IMR-90 (cell line): Measurements from ENCODE around the gene HSFX4. TPM values are rescaled to one million over a fixed set of nuclear protein-coding genes. Genes with fewer than 3 reads are reported as not detected.

ENCODE experiments used
- ATAC-seq: fragments of 200-7000 bp; cut with Tn5 transposase; 2 replicates; pipeline ENCODE4 v1.9.1; 2020; ENCODE audit warnings: low read depth, mild to moderate bottlenecking, moderate library complexity
- BruUV-seq: library from RNA; stranded (reverse); fragments of 400-500 nt; replicated peaks from 2 replicates; lab custom pipeline; 2021; lab: Mats Ljungman, UMichigan
- CTCF ChIA-PET: fragments of 300-600 bp; formaldehyde crosslinking; extraction: SDS; loops from one replicate; lab custom pipeline; 2021; ENCODE audit warnings: antibody characterized with exemption; lab: Yijun Ruan, JAX
- POLR2A ChIA-PET: fragments of 300-600 bp; sonication (Branson Sonifier 250); formaldehyde crosslinking; loops from one replicate; lab custom pipeline; 2022; ENCODE audit warnings: antibody characterized with exemption; ENCODE audit not compliant: unreplicated experiment; lab: Charles Lee
- DNase-seq: peaks from one replicate; pipeline ENCODE4 v3.0.0; 2013
- H2AFZ ChIP-seq: replicated peaks from 2 replicates; pipeline ENCODE3; 2013; ENCODE audit warnings: low read length, mild to moderate bottlenecking; ENCODE audit not compliant: poor library complexity
- H2AK5ac ChIP-seq: 2 replicates; pipeline ENCODE4 v1.6.1; 2013; ENCODE audit warnings: low read depth, low read length, inconsistent platforms
- H2AK9ac ChIP-seq: replicated peaks from 2 replicates; pipeline ENCODE3; 2013; ENCODE audit warnings: mild to moderate bottlenecking, low read depth, low read length, moderate library complexity; ENCODE audit not compliant: poor library complexity
- H2BK120ac ChIP-seq: 2 replicates; pipeline ENCODE4 v1.6.1; 2013; ENCODE audit warnings: low read depth, low read length, inconsistent platforms
- H2BK15ac ChIP-seq: 3 replicates; pipeline ENCODE4 v1.6.1; 2013; ENCODE audit warnings: low read depth, low read length, inconsistent platforms
- H2BK20ac ChIP-seq: 2 replicates; pipeline ENCODE4 v1.6.1; 2013; ENCODE audit warnings: low read depth, mild to moderate bottlenecking, inconsistent platforms, low read length, moderate library complexity
- H2BK5ac ChIP-seq: 2 replicates; pipeline ENCODE4 v1.6.1; 2013; ENCODE audit warnings: mild to moderate bottlenecking, low read depth, low read length, inconsistent platforms; ENCODE audit not compliant: poor library complexity, severe bottlenecking
- H3K14ac ChIP-seq: replicated peaks from 2 replicates; pipeline ENCODE4 v1.6.1; 2013; ENCODE audit warnings: low read depth, low read length, inconsistent platforms
- H3K18ac ChIP-seq: 2 replicates; pipeline ENCODE4 v1.6.1; 2013; ENCODE audit warnings: low read depth, low read length, control low read depth
- H3K23ac ChIP-seq: 2 replicates; pipeline ENCODE4 v1.6.1; 2013; ENCODE audit warnings: low read depth, low read length, inconsistent platforms
- H3K27ac ChIP-seq: 2 replicates; pipeline ENCODE4 v1.5.1; 2013; ENCODE audit warnings: mild to moderate bottlenecking, control low read depth, low read length; ENCODE audit not compliant: insufficient read depth
- H3K27me3 ChIP-seq: 2 replicates; pipeline ENCODE4 v1.6.1; 2013; ENCODE audit warnings: low read length; ENCODE audit not compliant: control insufficient read depth, insufficient read depth
- H3K36me3 ChIP-seq: 2 replicates; pipeline ENCODE4 v1.6.1; 2013; ENCODE audit warnings: low read length, mixed read lengths; ENCODE audit not compliant: control insufficient read depth, insufficient read depth
- H3K4ac ChIP-seq: 2 replicates; pipeline ENCODE4 v1.6.1; 2013; ENCODE audit warnings: low read depth, low read length, inconsistent platforms
- H3K4me1 ChIP-seq: 2 replicates; pipeline ENCODE4 v1.6.1; 2013; ENCODE audit warnings: low read length, mixed read lengths; ENCODE audit not compliant: control insufficient read depth, insufficient read depth
- H3K4me2 ChIP-seq: 2 replicates; pipeline ENCODE4 v1.6.1; 2013; ENCODE audit warnings: low read depth, mild to moderate bottlenecking, control low read depth, low read length, moderate library complexity
- H3K4me3 ChIP-seq: 2 replicates; pipeline ENCODE4 v1.5.1; 2013; ENCODE audit warnings: low read depth, mild to moderate bottlenecking, control low read depth, low read length, moderate library complexity; ENCODE audit not compliant: insufficient read depth
- H3K56ac ChIP-seq: 2 replicates; pipeline ENCODE4 v1.6.1; 2013; ENCODE audit warnings: low read length, inconsistent platforms; ENCODE audit not compliant: insufficient read depth; ENCODE audit errors: extremely low read depth
- H3K79me1 ChIP-seq, 2 experiments: 2 replicates each; pipeline ENCODE4 v1.6.1; 2013; ENCODE audit warnings: low read length in 2 of 2, inconsistent platforms in 1 of 2, low read depth in 1 of 2
- H3K9ac ChIP-seq: 2 replicates; pipeline ENCODE4 v1.6.1; 2013; ENCODE audit warnings: low read depth, low read length, control low read depth
- H3K9me1 ChIP-seq: 2 replicates; pipeline ENCODE4 v1.6.1; 2013; ENCODE audit warnings: low read length, inconsistent platforms; ENCODE audit not compliant: insufficient read depth
- H3K9me3 ChIP-seq: 2 replicates; pipeline ENCODE4 v1.6.1; 2013; ENCODE audit warnings: low read length; ENCODE audit not compliant: control insufficient read depth, insufficient read depth
- H4K20me1 ChIP-seq: 2 replicates; pipeline ENCODE4 v1.6.1; 2013; ENCODE audit warnings: low read length, inconsistent platforms; ENCODE audit not compliant: insufficient read depth
- H4K5ac ChIP-seq: 2 replicates; pipeline ENCODE4 v1.6.1; 2013; ENCODE audit warnings: mild to moderate bottlenecking, low read depth, low read length, control low read depth
- H4K8ac ChIP-seq, 2 experiments: 2 replicates each; pipeline ENCODE4 v1.6.1; 2013; ENCODE audit warnings: low read depth in 2 of 2, low read length in 2 of 2, control low read depth in 1 of 2, inconsistent platforms in 1 of 2
- H4K91ac ChIP-seq: 2 replicates; pipeline ENCODE4 v1.6.1; 2013; ENCODE audit warnings: low read depth, low read length, inconsistent platforms; ENCODE audit not compliant: insufficient read depth
- MAZ ChIP-seq: IDR thresholded peaks from 2 replicates; pipeline ENCODE4 v1.6.1; 2012; ENCODE audit warnings: low read depth, mild to moderate bottlenecking, low read length, improper control_type of control experiment, moderate library complexity, borderline replicate concordance
- RCOR1 ChIP-seq: IDR thresholded peaks from 2 replicates; pipeline ENCODE4 v1.6.1; 2012; ENCODE audit warnings: mild to moderate bottlenecking, low read length, improper control_type of control experiment; ENCODE audit not compliant: insufficient replicate concordance
- WGBS, 2 experiments: methylation state at CpG; one replicate each; pipeline versions ENCODE4 v1.1.5 to v1.1.7; 2013; ENCODE audit warnings: missing lambda C conversion rate in 2 of 2; ENCODE audit not compliant: insufficient read length in 1 of 2; ENCODE audit errors: extremely low coverage in 2 of 2; 5-methylcytosine and 5-hydroxymethylcytosine counted together
- dilution Hi-C: fragments of 300-500 bp; cut with HindIII; formaldehyde crosslinking; loops from one replicate; pipeline ENCODE4 v1.14.3; 2018; ENCODE audit warnings: low sequenced_read_pairs; ENCODE audit not compliant: unreplicated experiment
- in situ Hi-C: fragments of 300-500 bp; cut with MboI; formaldehyde crosslinking; loops from 3 replicates; pipeline ENCODE4 v1.14.3; 2019; ENCODE audit warnings: low sequenced_read_pairs, inconsistent platforms, mixed read lengths
- intact Hi-C: fragments of 100-400 bp; cut with micrococcal nuclease; formaldehyde crosslinking; loops from 2 replicates; pipeline ENCODE4 v1.10.0; 2022
- polyA plus RNA-seq, 3 experiments: library from polyadenylated mRNA; depleted of rRNA; stranded (reverse); fragments of >200 nt; gene quantifications; 2 replicates each; pipeline ENCODE4 v1.2.3, GENCODE V29; 2012; ENCODE audit warnings: low replicate concordance in 1 of 3
- total RNA-seq: library from RNA; depleted of rRNA; stranded (reverse); fragments of >200 nt; gene quantifications from 2 replicates; pipeline ENCODE4 v1.2.3, GENCODE V29; 2012

HSFX4 gene
- total and polyA plus RNA-seq, 2 of the 4 experiments (the other 2 are of a cell fraction) = not detected

- H2BK15ac ChIP-seq = no peak overlapping the region
- no peak overlapping the region for H2BK20ac ChIP-seq
- H3K23ac ChIP-seq = no peak overlapping the region
- no peak overlapping the region for H4K91ac ChIP-seq
- peaks cover 3% of the 10 kb centered on the region; the same call in 1 of the 2 replicates for H3K36me3 ChIP-seq
- H3K4me2 ChIP-seq = no peak overlapping the region
- H2AFZ ChIP-seq = no peak overlapping the region
- DNase-seq (peak; percentile 90), ATAC-seq (peak; percentile 36)
- H3K18ac ChIP-seq = no peak overlapping the region
- no peaks in the 10 kb centered on the region for H3K4me1 ChIP-seq
- H2AK9ac ChIP-seq = no peak overlapping the region
- no peaks in the 10 kb centered on the region; a peak in 1 of 4 replicates for H3K79me1 ChIP-seq
- no peaks in the 10 kb centered on the region for H4K20me1 ChIP-seq
- no peak overlapping the region for H4K5ac ChIP-seq
- dilution Hi-C loops = no loop called here
- H2BK120ac ChIP-seq = no peak overlapping the region
- TF ChIP-seq MAZ = peak; percentile 20; the same call in 1 of the 2 replicates
- TF ChIP-seq RCOR1 = no peak
- H3K27ac ChIP-seq = peak overlapping the region; percentile 95
- H2BK5ac ChIP-seq = peak overlapping the region; percentile 95
- POLR2A ChIA-PET = no interaction called here
- intact Hi-C loops = loop anchor here (10.0 kb wide), 1 partner anchor 1046 kb away; the partner anchor contains the start of gene HMGB3
- peak overlapping the region; percentile 60; the same call in 1 of the 2 replicates for H3K4me3 ChIP-seq
- no peak overlapping the region; a peak in 1 of 4 replicates for H4K8ac ChIP-seq
- CTCF ChIA-PET = interaction anchor here (1.1 kb wide), 1 partner anchor 35 kb away, joined by 3 read pairs; no protein-coding TSS in a partner anchor
- no peak overlapping the region for H2AK5ac ChIP-seq
- 10% methylated on average over 2 of the region's 50 CpGs; no CpG with 5 or more reads in 1 of the 2 experiments for WGBS, 2 experiments
- H3K56ac ChIP-seq = no peak overlapping the region
- no peak overlapping the region for H3K9ac ChIP-seq
- in situ Hi-C loops = no loop called here
- 0 out of 2 replicates have a peak overlapping the region, but pooled peaks have one; percentile 75 for H3K4ac ChIP-seq
- no peak overlapping the region for H3K14ac ChIP-seq
- no TSS peak for BruUV-seq
- no peaks in the 10 kb centered on the region for H3K9me3 ChIP-seq
- H3K27me3 ChIP-seq = no peaks in the 10 kb centered on the region
- H3K9me1 ChIP-seq = no peaks in the 10 kb centered on the region
Measured at GRCh38 chrX:149938881-149939654, 9.7 kb downstream of the HSFX4 start.
